Mammary epithelial cell (primary cell): ENCODE results near the gene BRWD1.

Source experiments
- CTCF ChIP-seq, 2 donors: IDR thresholded peaks in 1 of 2; conservative IDR thresholded peaks in 1 of 2; 2 replicates each; pipeline ENCODE4 v1.5.1; 2011 to 2012; ENCODE audit warnings: inconsistent platforms in 2 of 2, low read length in 2 of 2, mild to moderate bottlenecking in 2 of 2, control low read depth in 1 of 2, low read depth in 1 of 2; ENCODE audit not compliant: insufficient read depth in 1 of 2; ENCODE audit errors: extremely low read depth in 1 of 2
- EZH2 ChIP-seq: IDR thresholded peaks from 2 replicates; pipeline ENCODE4 v1.6.1; 2012; ENCODE audit warnings: low read length, inconsistent platforms, borderline replicate concordance

- TF ChIP-seq CTCF (conservative IDR thresholded peaks at IDR 0.05 in 1 of 2, IDR thresholded peaks at IDR 0.05 in 1 of 2; ENCODE audit: extremely low read depth in 1 of 2, insufficient read depth in 1 of 2, low read depth in 1 of 2, low read length in 2 of 2) = no peak
- TF ChIP-seq EZH2 = no peak
Measured at GRCh38 chr21:39208624-39209333, 104.7 kb downstream of the BRWD1 start.
